GM23248 (cell line): ENCODE measurements around the gene TNFRSF18. TPM values are rescaled to one million over a fixed set of nuclear protein-coding genes. Genes with fewer than 3 reads are reported as not detected.

ENCODE experiments used
- DNase-seq: peaks from one replicate; pipeline ENCODE4 v3.0.0-alpha.2; 2015
- H2AFZ ChIP-seq: fragments of 200-600 bp; sonication (generic); 2 replicates; pipeline ENCODE4 v1.6.1; 2016; ENCODE audit warnings: antibody characterized with exemption
- H3F3A ChIP-seq: fragments of 200-600 bp; sonication (generic); 2 replicates; pipeline ENCODE4 v1.6.1; 2016; ENCODE audit warnings: mild to moderate bottlenecking, antibody characterized with exemption, mixed run types; ENCODE audit not compliant: insufficient read depth
- H3K27ac ChIP-seq: fragments of 200-600 bp; sonication (generic); 2 replicates; pipeline ENCODE4 v1.5.1; 2016; ENCODE audit warnings: mild to moderate bottlenecking
- H3K27me3 ChIP-seq: fragments of 200-600 bp; sonication (generic); replicated peaks from 2 replicates; pipeline ENCODE4 v1.6.1; 2016; ENCODE audit warnings: mild to moderate bottlenecking; ENCODE audit not compliant: insufficient read depth
- H3K36me3 ChIP-seq: fragments of 200-600 bp; sonication (generic); 2 replicates; pipeline ENCODE4 v1.6.1; 2016; ENCODE audit warnings: low read depth, mild to moderate bottlenecking
- H3K4me1 ChIP-seq: fragments of 200-600 bp; sonication (generic); 2 replicates; pipeline ENCODE4 v1.6.1; 2016; ENCODE audit warnings: mild to moderate bottlenecking; ENCODE audit not compliant: insufficient read depth
- H3K4me2 ChIP-seq: fragments of 200-600 bp; sonication (generic); one replicate; pipeline ENCODE4 v1.6.1; 2016; ENCODE audit warnings: mild to moderate bottlenecking; ENCODE audit not compliant: unreplicated experiment
- H3K4me3 ChIP-seq: fragments of 200-600 bp; sonication (generic); 2 replicates; pipeline ENCODE4 v1.5.1; 2016; ENCODE audit warnings: mild to moderate bottlenecking
- H3K79me2 ChIP-seq: fragments of 200-600 bp; sonication (generic); 2 replicates; pipeline ENCODE4 v1.6.1; 2016; ENCODE audit warnings: mild to moderate bottlenecking; ENCODE audit not compliant: insufficient read depth
- H3K9ac ChIP-seq: fragments of 200-600 bp; sonication (generic); 2 replicates; pipeline ENCODE4 v1.6.1; 2016; ENCODE audit warnings: mild to moderate bottlenecking
- H3K9me2 ChIP-seq: fragments of 200-600 bp; sonication (generic); 2 replicates; pipeline ENCODE4 v1.6.1; 2016; ENCODE audit warnings: mixed run types, mild to moderate bottlenecking, moderate library complexity; ENCODE audit not compliant: insufficient read depth
- H3K9me3 ChIP-seq: fragments of 200-600 bp; sonication (generic); one replicate; pipeline ENCODE4 v1.6.1; 2017; ENCODE audit warnings: low read depth
- H4K20me1 ChIP-seq: fragments of 200-600 bp; sonication (generic); 2 replicates; pipeline ENCODE4 v1.6.0; 2016; ENCODE audit not compliant: insufficient read depth
- EZH2 ChIP-seq: fragments of 200-600 bp; sonication (generic); IDR thresholded peaks from 2 replicates; pipeline ENCODE4 v1.6.1; 2018; ENCODE audit warnings: antibody characterized with exemption, mild to moderate bottlenecking; ENCODE audit not compliant: insufficient read depth, poor library complexity, severe bottlenecking
- EZH2phosphoT487 ChIP-seq: fragments of 200-600 bp; sonication (generic); IDR thresholded peaks from 2 replicates; pipeline ENCODE4 v1.6.1; 2018; ENCODE audit warnings: antibody characterized with exemption, moderate library complexity, mild to moderate bottlenecking, low read depth; ENCODE audit not compliant: insufficient read depth
- WGBS, 2 experiments: methylation state at CpG; one replicate each; pipeline ENCODE4 v1.1.6; 2015 to 2017; ENCODE audit warnings: low lambda C conversion rate in 2 of 2, low coverage in 1 of 2; ENCODE audit errors: missing lambda C conversion rate in 2 of 2; 5-methylcytosine and 5-hydroxymethylcytosine counted together
- in situ Hi-C: fragments of 300-500 bp; cut with MboI; formaldehyde crosslinking; loops from 2 replicates; pipeline ENCODE4 v1.15.0; 2020
- polyA plus RNA-seq: library from polyadenylated mRNA; unstranded; fragments of >200 nt; fragmentation: Nextera tagmentation; extraction: Ambion mirVana; gene quantifications from 2 replicates; pipeline ENCODE4 v1.2.1, GENCODE V29; 2016
- total RNA-seq: library from RNA; depleted of rRNA; stranded (reverse); fragments of >200 nt; shearing (Covaris generic); gene quantifications from 2 replicates; pipeline ENCODE4 v1.2.3, GENCODE V29; 2014

The TNFRSF18 gene
- total and polyA plus RNA-seq, 2 experiments from 2014 or later: not detected

GRCh38 chr1:1189111-1189510 lies 17.3 kb downstream of the TNFRSF18 start:
- Histone ChIP-seq H3K36me3 (no peaks in the 10 kb centered on the region), H3K4me3 (no peak overlapping the region), H3K9me2 (no peaks in the 10 kb centered on the region), H4K20me1 (no peaks in the 10 kb centered on the region), H3K9me3 (no peaks in the 10 kb centered on the region), H3K9ac (no peak overlapping the region), H3K79me2 (no peaks in the 10 kb centered on the region), H3K4me1 (no peaks in the 10 kb centered on the region), H2AFZ (no peak overlapping the region), H3K27ac (no peak overlapping the region), H3K4me2 (no peak overlapping the region), H3K27me3 (peaks cover 15% of the 10 kb centered on the region), H3F3A (no peaks in the 10 kb centered on the region)
- in situ Hi-C loops: no loop called here
- 59 to 62% methylated on average over 5 of the region's 5 CpGs for WGBS, 2 experiments
- TF ChIP-seq EZH2phosphoT487 (no peak), EZH2 (no peak)
- no peak for DNase-seq

GRCh38 chr1:1187938-1188337 lies 18.5 kb downstream of the TNFRSF18 start:
- no peak overlapping the region for H2AFZ ChIP-seq
- H3K36me3 ChIP-seq: no peaks in the 10 kb centered on the region
- H3K79me2 ChIP-seq: no peaks in the 10 kb centered on the region
- no peak for DNase-seq
- no peak for TF ChIP-seq EZH2phosphoT487
- no peak for TF ChIP-seq EZH2
- H3K27me3 ChIP-seq: peaks cover 15% of the 10 kb centered on the region
- no peak overlapping the region for H3K9ac ChIP-seq
- H4K20me1 ChIP-seq: no peaks in the 10 kb centered on the region
- no peaks in the 10 kb centered on the region for H3K9me2 ChIP-seq
- in situ Hi-C loops: no loop called here
- no peaks in the 10 kb centered on the region for H3K4me1 ChIP-seq
- no peaks in the 10 kb centered on the region for H3K9me3 ChIP-seq
- H3K27ac ChIP-seq: no peak overlapping the region
- H3F3A ChIP-seq: no peaks in the 10 kb centered on the region
- no peak overlapping the region for H3K4me2 ChIP-seq
- H3K4me3 ChIP-seq: no peak overlapping the region

- no peak overlapping the region for H2AFZ ChIP-seq
- H3K36me3 ChIP-seq: no peaks in the 10 kb centered on the region
- H3K4me1 ChIP-seq: no peaks in the 10 kb centered on the region
- no peaks in the 10 kb centered on the region for H3K9me2 ChIP-seq
- TF ChIP-seq EZH2 (no peak), EZH2phosphoT487 (no peak)
- H4K20me1 ChIP-seq: no peaks in the 10 kb centered on the region
- DNase-seq: no peak
- H3K4me2 ChIP-seq: no peak overlapping the region
- in situ Hi-C loops: no loop called here
- H3K9me3 ChIP-seq: no peaks in the 10 kb centered on the region
- H3K9ac ChIP-seq: no peak overlapping the region
- H3F3A ChIP-seq: no peaks in the 10 kb centered on the region
- H3K79me2 ChIP-seq: no peaks in the 10 kb centered on the region
- no peak overlapping the region for H3K4me3 ChIP-seq
- H3K27me3 ChIP-seq: peaks cover 6% of the 10 kb centered on the region
- 67 to 69% methylated on average over 29 to 31 of the region's 31 CpGs for WGBS, 2 experiments
- H3K27ac ChIP-seq: no peak overlapping the region
Measured at GRCh38 chr1:1185101-1185765, 21.2 kb downstream of the TNFRSF18 start.

- DNase-seq: no peak
- in situ Hi-C loops: no loop called here
- H3F3A ChIP-seq: no peaks in the 10 kb centered on the region
Measured at GRCh38 chr1:1183833-1184775, 22.3 kb downstream of the TNFRSF18 start.

More at GRCh38 chr1:1183833-1184775, 22.3 kb downstream of the TNFRSF18 start:
- WGBS, 2 experiments: 71 to 74% methylated on average over 21 to 33 of the region's 33 CpGs
- H3K4me1 ChIP-seq: no peaks in the 10 kb centered on the region
- H2AFZ ChIP-seq: no peak overlapping the region
- TF ChIP-seq EZH2 (no peak), EZH2phosphoT487 (no peak)
- no peak overlapping the region for H3K4me3 ChIP-seq
- H3K79me2 ChIP-seq: no peaks in the 10 kb centered on the region
- no peak overlapping the region for H3K27ac ChIP-seq
- no peaks in the 10 kb centered on the region for H3K36me3 ChIP-seq
- H4K20me1 ChIP-seq: no peaks in the 10 kb centered on the region
- H3K9ac ChIP-seq: no peak overlapping the region
- no peaks in the 10 kb centered on the region for H3K9me2 ChIP-seq
- no peaks in the 10 kb centered on the region for H3K9me3 ChIP-seq
- no peaks in the 10 kb centered on the region for H3K27me3 ChIP-seq
- H3K4me2 ChIP-seq: no peak overlapping the region
